Mesenchymal stem cell (in vitro differentiated cells and primary cell): ENCODE measurements around the gene COL4A5.

Source experiments
- DNase-seq: peaks from one replicate; pipeline ENCODE4 v3.0.0-alpha.2; 2013
- H2AFZ ChIP-seq: one replicate; pipeline ENCODE4 v1.6.1; 2013; ENCODE audit warnings: low read depth, mild to moderate bottlenecking, control low read depth, inconsistent platforms, low read length, moderate library complexity
- H2AK5ac ChIP-seq: 2 replicates; pipeline ENCODE4 v1.6.1; 2013; ENCODE audit warnings: low read length, moderate library complexity, mild to moderate bottlenecking, inconsistent platforms; ENCODE audit not compliant: severe bottlenecking
- H2BK120ac ChIP-seq: one replicate; pipeline ENCODE4 v1.6.1; 2013; ENCODE audit warnings: low read depth, mild to moderate bottlenecking, inconsistent platforms, low read length, moderate library complexity
- H2BK12ac ChIP-seq, 2 experiments: one replicate each; pipeline ENCODE4 v1.6.1; 2013; ENCODE audit warnings: inconsistent platforms in 2 of 2, low read length in 2 of 2, mild to moderate bottlenecking in 2 of 2, moderate library complexity in 2 of 2, control low read depth in 1 of 2
- H2BK15ac ChIP-seq: one replicate; pipeline ENCODE4 v1.6.1; 2013; ENCODE audit warnings: mild to moderate bottlenecking, low read depth, inconsistent platforms; ENCODE audit not compliant: poor library complexity, severe bottlenecking
- H2BK5ac ChIP-seq: 2 replicates; pipeline ENCODE4 v1.6.1; 2013; ENCODE audit warnings: low read depth, mild to moderate bottlenecking, low read length, control low read depth, inconsistent platforms; ENCODE audit not compliant: poor library complexity, severe bottlenecking
- H3K14ac ChIP-seq, 2 experiments: one replicate each; pipeline ENCODE4 v1.6.1; 2013; ENCODE audit warnings: inconsistent platforms in 2 of 2, low read length in 2 of 2, control low read depth in 1 of 2, mild to moderate bottlenecking in 1 of 2, moderate library complexity in 1 of 2
- H3K18ac ChIP-seq, 2 experiments: one replicate each; pipeline ENCODE4 v1.6.1; 2013; ENCODE audit warnings: inconsistent platforms in 2 of 2, low read length in 2 of 2, control low read depth in 1 of 2, low read depth in 1 of 2, mild to moderate bottlenecking in 1 of 2
- H3K23ac ChIP-seq, 2 experiments: one replicate each; pipeline ENCODE4 v1.6.1; 2013; ENCODE audit warnings: inconsistent platforms in 2 of 2, low read length in 2 of 2, mild to moderate bottlenecking in 2 of 2, moderate library complexity in 2 of 2, control low read depth in 1 of 2
- H3K27ac ChIP-seq: 2 replicates; pipeline ENCODE4 v1.5.1; 2013; ENCODE audit warnings: mild to moderate bottlenecking, moderate library complexity, low read length, control low read depth, inconsistent platforms; ENCODE audit not compliant: poor library complexity, severe bottlenecking
- H3K27me3 ChIP-seq, 2 experiments: 2 replicates each; pipeline versions ENCODE4 v1.6.1 to v1.7.0; 2013; ENCODE audit warnings: low read length in 2 of 2, mild to moderate bottlenecking in 2 of 2, moderate library complexity in 2 of 2, control low read depth in 1 of 2, inconsistent platforms in 1 of 2; ENCODE audit not compliant: control insufficient read depth in 1 of 2, insufficient read depth in 1 of 2
- H3K36me3 ChIP-seq, 2 experiments: 2 replicates each; pipeline versions ENCODE4 v1.6.1 to v1.7.0; 2013; ENCODE audit warnings: low read length in 2 of 2, control low read depth in 1 of 2, inconsistent platforms in 1 of 2, low read depth in 1 of 2, mild to moderate bottlenecking in 1 of 2; ENCODE audit not compliant: insufficient read depth in 2 of 2, control insufficient read depth in 1 of 2
- H3K4ac ChIP-seq, 2 experiments: one replicate each; pipeline ENCODE4 v1.6.1; 2013; ENCODE audit warnings: inconsistent platforms in 2 of 2, low read length in 2 of 2, mild to moderate bottlenecking in 2 of 2, moderate library complexity in 2 of 2, control low read depth in 1 of 2, low read depth in 1 of 2
- H3K4me1 ChIP-seq: 2 replicates; pipeline ENCODE4 v1.6.1; 2013; ENCODE audit warnings: low read depth, low read length, control low read depth; ENCODE audit not compliant: control insufficient read depth, insufficient read depth
- H3K4me2 ChIP-seq: 2 replicates; pipeline ENCODE4 v1.6.1; 2013; ENCODE audit warnings: low read length, mild to moderate bottlenecking, inconsistent platforms; ENCODE audit not compliant: poor library complexity, severe bottlenecking
- H3K4me3 ChIP-seq, 2 experiments: 2 replicates each; pipeline versions ENCODE4 v1.5.1 to v1.7.0; 2013; ENCODE audit warnings: low read length in 2 of 2, mild to moderate bottlenecking in 2 of 2, control low read depth in 1 of 2, low read depth in 1 of 2; ENCODE audit not compliant: insufficient read depth in 1 of 2
- H3K79me1 ChIP-seq: replicated peaks from 2 replicates; pipeline ENCODE4 v1.6.1; 2013; ENCODE audit warnings: mild to moderate bottlenecking, control low read depth, low read length, inconsistent platforms; ENCODE audit not compliant: poor library complexity, severe bottlenecking
- H3K9ac ChIP-seq: 2 replicates; pipeline ENCODE4 v1.7.0; 2013; ENCODE audit warnings: mild to moderate bottlenecking, low read length, moderate library complexity
- H3K9me3 ChIP-seq: 2 replicates; pipeline ENCODE4 v1.7.0; 2013; ENCODE audit warnings: mild to moderate bottlenecking, low read length; ENCODE audit not compliant: control insufficient read depth
- H4K8ac ChIP-seq: one replicate; pipeline ENCODE4 v1.6.1; 2013; ENCODE audit warnings: inconsistent platforms, mild to moderate bottlenecking, low read length, moderate library complexity
- H4K91ac ChIP-seq: one replicate; pipeline ENCODE4 v1.6.1; 2013; ENCODE audit warnings: mild to moderate bottlenecking, low read length, inconsistent platforms
- WGBS: methylation state at CpG from one replicate; pipeline ENCODE4 v1.1.7; 2013; ENCODE audit warnings: mixed read lengths; 5-methylcytosine and 5-hydroxymethylcytosine counted together

COL4A5 gene

GRCh38 chrX:108610141-108610540, 170.5 kb downstream of the COL4A5 start:
- DNase-seq = no peak
- Histone ChIP-seq H2AFZ (no peak overlapping the region), H2BK120ac (no peak overlapping the region), H3K79me1 (no peaks in the 10 kb centered on the region), H3K4me2 (no peak overlapping the region), H2BK5ac (no peak overlapping the region), H4K8ac (no peak overlapping the region), H2AK5ac (no peak overlapping the region), H2BK12ac (no peak overlapping the region), H3K4me3 (no peak overlapping the region), H4K91ac (no peak overlapping the region), H3K27me3 (peaks cover 0 to 6% of the 10 kb centered on the region in 2 experiments), H3K9ac (no peak overlapping the region), H3K23ac (no peak overlapping the region), H3K36me3 (peaks cover 0 to 3% of the 10 kb centered on the region in 2 experiments), H3K4me1 (no peaks in the 10 kb centered on the region), H3K18ac (no peak overlapping the region), H3K27ac (no peak overlapping the region), H3K9me3 (no peaks in the 10 kb centered on the region), H2BK15ac (no peak overlapping the region), H3K4ac (no peak overlapping the region), H3K14ac (no peak overlapping the region)
- WGBS = 100% methylated on average over 2 of the region's 2 CpGs

- H2BK12ac ChIP-seq = no peak overlapping the region
- no peak overlapping the region for H2BK15ac ChIP-seq
- no peak overlapping the region for H3K23ac ChIP-seq
- H4K8ac ChIP-seq = no peak overlapping the region
- no peaks in the 10 kb centered on the region for H3K9me3 ChIP-seq
- H3K36me3 ChIP-seq = no peaks in the 10 kb centered on the region
- no peak overlapping the region for H3K27ac ChIP-seq
- H3K4ac ChIP-seq = no peak overlapping the region
- no peak overlapping the region for H4K91ac ChIP-seq
- peaks cover 0 to 6% of the 10 kb centered on the region in 2 experiments for H3K27me3 ChIP-seq
- H3K9ac ChIP-seq = no peak overlapping the region
- no peak overlapping the region for H3K4me3 ChIP-seq
- no peak for DNase-seq
- no peaks in the 10 kb centered on the region for H3K4me1 ChIP-seq
- no peak overlapping the region for H3K14ac ChIP-seq
- no peak overlapping the region for H2AK5ac ChIP-seq
- H3K4me2 ChIP-seq = no peak overlapping the region
- no peak overlapping the region for H3K18ac ChIP-seq
- H2BK120ac ChIP-seq = no peak overlapping the region
- no peak overlapping the region for H2AFZ ChIP-seq
- H3K79me1 ChIP-seq = no peaks in the 10 kb centered on the region
- no peak overlapping the region for H2BK5ac ChIP-seq
Measured at GRCh38 chrX:108614616-108615015, 175.0 kb downstream of the COL4A5 start.

GRCh38 chrX:108640817-108641216, 201.2 kb downstream of the COL4A5 start:
- no peak overlapping the region for H2BK120ac ChIP-seq
- no peak overlapping the region for H3K14ac ChIP-seq
- no peak overlapping the region for H2BK15ac ChIP-seq
- no peaks in the 10 kb centered on the region for H3K27me3 ChIP-seq
- no peak overlapping the region for H4K91ac ChIP-seq
- no peak overlapping the region for H2BK5ac ChIP-seq
- H3K23ac ChIP-seq = no peak overlapping the region
- no peak overlapping the region for H3K18ac ChIP-seq
- H3K4ac ChIP-seq = no peak overlapping the region
- no peak overlapping the region for H3K4me2 ChIP-seq
- H3K9me3 ChIP-seq = peaks cover 41% of the 10 kb centered on the region
- no peaks in the 10 kb centered on the region for H3K4me1 ChIP-seq
- no peak overlapping the region for H3K9ac ChIP-seq
- no peak overlapping the region for H2AFZ ChIP-seq
- H3K4me3 ChIP-seq = no peak overlapping the region
- no peaks in the 10 kb centered on the region for H3K79me1 ChIP-seq
- no peak for DNase-seq
- H3K36me3 ChIP-seq = peaks cover 0 to 10% of the 10 kb centered on the region in 2 experiments
- no peak overlapping the region for H4K8ac ChIP-seq
- no peak overlapping the region for H3K27ac ChIP-seq
- H2AK5ac ChIP-seq = no peak overlapping the region
- no peak overlapping the region for H2BK12ac ChIP-seq

GRCh38 chrX:108641589-108642272, 202.1 kb downstream of the COL4A5 start:
- DNase-seq = no peak

More at GRCh38 chrX:108641589-108642272, 202.1 kb downstream of the COL4A5 start:
- H2BK15ac ChIP-seq = no peak overlapping the region
- no peak overlapping the region for H3K9ac ChIP-seq
- no peaks in the 10 kb centered on the region for H3K4me1 ChIP-seq
- WGBS = 96% methylated on average over 4 of the region's 6 CpGs
- H2BK120ac ChIP-seq = no peak overlapping the region
- no peak overlapping the region for H3K4me3 ChIP-seq
- H2BK5ac ChIP-seq = no peak overlapping the region
- H2AFZ ChIP-seq = no peak overlapping the region
- H3K4ac ChIP-seq = no peak overlapping the region
- H3K9me3 ChIP-seq = peaks cover 41% of the 10 kb centered on the region
- H3K27me3 ChIP-seq = no peaks in the 10 kb centered on the region
- no peak overlapping the region for H4K91ac ChIP-seq
- H4K8ac ChIP-seq = no peak overlapping the region
- H3K27ac ChIP-seq = no peak overlapping the region
- H3K14ac ChIP-seq = no peak overlapping the region
- H3K36me3 ChIP-seq = peaks cover 0 to 10% of the 10 kb centered on the region in 2 experiments
- no peak overlapping the region for H3K4me2 ChIP-seq
- H2BK12ac ChIP-seq = no peak overlapping the region
- no peak overlapping the region for H3K18ac ChIP-seq
- no peak overlapping the region for H3K23ac ChIP-seq
- H3K79me1 ChIP-seq = no peaks in the 10 kb centered on the region
- no peak overlapping the region for H2AK5ac ChIP-seq
